ENCODE data around the gene NR1D2. TPM values are rescaled to one million over a fixed set of nuclear protein-coding genes. Genes with fewer than 3 reads are reported as not detected.
"Not testable (repeated sequence)": the region's sequence is repeated elsewhere in the genome, so short reads cannot be mapped to it uniquely, and the experiment has no call there.

NR1D2 gene
- total RNA-seq = 1 to 10 TPM; 3.8 to 4.1 TPM

GRCh38 chr3:23944861-23945662 lies at the start of gene NR1D2:
Gene NR1D2 (plus strand): TSS chr3:23945286. CDS start chr3:23945579, 293 bp downstream.
- DNase-seq = peak; percentile 82
- H3K36me3 Mint-ChIP-seq = peaks cover 3% of the 10 kb centered on the region
- H3K27ac Mint-ChIP-seq = peak within 1 kb of the TSS; percentile 84
- peaks cover 28% of the 10 kb centered on the region for H3K27me3 Mint-ChIP-seq
- no peaks in the 10 kb centered on the region for H3K9me3 Mint-ChIP-seq (ENCODE audit: low read depth)
- CTCF ChIA-PET = interaction anchor here (1.4 kb wide), 1 partner anchor 55 kb away, joined by 3 read pairs; no protein-coding TSS in a partner anchor
- H3K4me3 Mint-ChIP-seq = peak within 1 kb of the TSS; percentile 80
- ATAC-seq = peak; percentile 61
- H3K4me1 Mint-ChIP-seq = peaks cover 23% of the 10 kb centered on the region

- CTCF ChIA-PET = no interaction called here
- DNase-seq = no peak
- H3K27me3 Mint-ChIP-seq = no peaks in the 10 kb centered on the region
- no peak overlapping the region for H3K4me3 Mint-ChIP-seq
- no peaks in the 10 kb centered on the region for H3K4me1 Mint-ChIP-seq
- no peak overlapping the region for H3K27ac Mint-ChIP-seq
- H3K36me3 Mint-ChIP-seq = peaks cover 27% of the 10 kb centered on the region
- ATAC-seq = no peak
- H3K9me3 Mint-ChIP-seq (ENCODE audit: low read depth) = no peaks in the 10 kb centered on the region
Measured at GRCh38 chr3:23900744-23901143, 44.3 kb upstream of the NR1D2 start.

GRCh38 chr3:23904545-23904944 lies 40.5 kb upstream of the NR1D2 start:
- CTCF ChIA-PET = interaction anchor here (1.4 kb wide), 1 partner anchor 11 kb away, joined by 4 read pairs; no protein-coding TSS in a partner anchor
- H3K36me3 Mint-ChIP-seq = peaks cover 12% of the 10 kb centered on the region
- no peaks in the 10 kb centered on the region for H3K9me3 Mint-ChIP-seq (ENCODE audit: low read depth)
- no peak for ATAC-seq
- no peak overlapping the region for H3K4me3 Mint-ChIP-seq
- H3K27me3 Mint-ChIP-seq = no peaks in the 10 kb centered on the region
- DNase-seq = no peak
- no peak overlapping the region for H3K27ac Mint-ChIP-seq
- no peaks in the 10 kb centered on the region for H3K4me1 Mint-ChIP-seq

- DNase-seq (no peak), ATAC-seq (no peak)
- H3K27me3 Mint-ChIP-seq = no peaks in the 10 kb centered on the region
- H3K36me3 Mint-ChIP-seq = peaks cover 6% of the 10 kb centered on the region
- CTCF ChIA-PET = no interaction called here
- H3K4me3 Mint-ChIP-seq = no peak overlapping the region
- H3K9me3 Mint-ChIP-seq (ENCODE audit: low read depth) = no peaks in the 10 kb centered on the region
- no peak overlapping the region for H3K27ac Mint-ChIP-seq
- peaks cover 3% of the 10 kb centered on the region for H3K4me1 Mint-ChIP-seq
Measured at GRCh38 chr3:23909341-23909740, 35.7 kb upstream of the NR1D2 start.

- DNase-seq (no peak), ATAC-seq (no peak)
- Mint-ChIP-seq H3K4me1 (peaks cover 15% of the 10 kb centered on the region), H3K4me3 (no peak overlapping the region), H3K9me3 (ENCODE audit: low read depth) (no peaks in the 10 kb centered on the region), H3K27ac (no peak overlapping the region), H3K36me3 (peaks cover 10% of the 10 kb centered on the region), H3K27me3 (no peaks in the 10 kb centered on the region)
- CTCF ChIA-PET = no interaction called here
Measured at GRCh38 chr3:23911397-23911796, 33.7 kb upstream of the NR1D2 start.

DNA sequence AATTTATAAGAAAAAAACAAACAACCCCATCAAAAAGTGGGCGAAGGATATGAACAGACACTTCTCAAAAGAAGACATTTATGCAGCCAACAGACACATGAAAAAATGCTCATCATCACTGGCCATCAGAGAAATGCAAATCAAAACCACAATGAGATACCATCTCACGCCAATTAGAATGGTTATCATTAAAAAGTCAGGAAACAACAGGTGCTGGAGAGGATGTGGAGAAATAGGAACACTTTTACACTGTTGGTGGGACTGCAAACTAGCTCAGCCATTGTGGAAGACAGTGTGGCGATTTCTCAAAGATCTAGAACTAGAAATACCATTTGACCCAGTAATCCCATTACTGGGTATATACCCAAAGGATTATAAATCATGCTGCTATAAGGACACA lies 32.8 kb upstream of the NR1D2 start:
- H3K9me3 Mint-ChIP-seq (ENCODE audit: low read depth); CTCF ChIA-PET; H3K27ac Mint-ChIP-seq; H3K27me3 Mint-ChIP-seq; H3K4me3 Mint-ChIP-seq; ATAC-seq; DNase-seq: not testable (repeated sequence)
- peaks cover 14% of the 10 kb centered on the region for H3K36me3 Mint-ChIP-seq
- peaks cover 15% of the 10 kb centered on the region for H3K4me1 Mint-ChIP-seq

DNA sequence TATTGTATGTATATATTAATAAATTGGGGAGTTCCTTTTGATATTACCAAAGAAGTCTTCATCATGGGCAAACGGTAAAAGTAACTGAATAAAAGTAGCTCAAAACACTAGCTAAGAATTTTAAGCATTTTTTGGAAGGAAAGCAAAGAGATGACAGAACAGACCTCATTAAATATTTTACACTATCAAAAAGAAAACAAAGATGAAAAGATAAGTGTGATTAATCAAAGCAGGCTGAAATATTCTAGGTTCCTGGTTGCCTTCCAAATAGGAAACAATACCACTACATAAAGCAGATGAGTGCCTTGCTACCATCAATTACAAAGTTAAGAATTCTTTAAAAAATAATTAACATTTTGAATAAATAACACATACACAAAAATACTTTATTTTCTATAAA lies 31.9 kb upstream of the NR1D2 start:
- DNase-seq = no peak
- no peaks in the 10 kb centered on the region for H3K9me3 Mint-ChIP-seq (ENCODE audit: low read depth)
- ATAC-seq = no peak
- H3K4me1 Mint-ChIP-seq = peaks cover 19% of the 10 kb centered on the region
- H3K27ac Mint-ChIP-seq = no peak overlapping the region
- no peak overlapping the region for H3K4me3 Mint-ChIP-seq
- H3K27me3 Mint-ChIP-seq = no peaks in the 10 kb centered on the region
- H3K36me3 Mint-ChIP-seq = peaks cover 22% of the 10 kb centered on the region
- CTCF ChIA-PET = no interaction called here

GRCh38 chr3:23913873-23914743 lies 31.0 kb upstream of the NR1D2 start:
- no peaks in the 10 kb centered on the region for H3K9me3 Mint-ChIP-seq (ENCODE audit: low read depth)
- no peak overlapping the region for H3K4me3 Mint-ChIP-seq
- H3K27ac Mint-ChIP-seq = no peak overlapping the region
- DNase-seq (no peak), ATAC-seq (no peak)
- peaks cover 27% of the 10 kb centered on the region for H3K4me1 Mint-ChIP-seq
- H3K27me3 Mint-ChIP-seq = no peaks in the 10 kb centered on the region
- H3K36me3 Mint-ChIP-seq = peaks cover 32% of the 10 kb centered on the region
- CTCF ChIA-PET = no interaction called here

- peaks cover 41% of the 10 kb centered on the region for H3K4me1 Mint-ChIP-seq
- H3K27me3 Mint-ChIP-seq = no peaks in the 10 kb centered on the region
- no peaks in the 10 kb centered on the region for H3K9me3 Mint-ChIP-seq (ENCODE audit: low read depth)
- H3K36me3 Mint-ChIP-seq = peaks cover 40% of the 10 kb centered on the region
- peak overlapping the region; percentile 6 for H3K27ac Mint-ChIP-seq
- peak overlapping the region; percentile 99 for H3K4me3 Mint-ChIP-seq
- DNase-seq (no peak), ATAC-seq (no peak)
- CTCF ChIA-PET = interaction anchor here (2.2 kb wide), 1 partner anchor 35 kb away, joined by 9 read pairs; no protein-coding TSS in a partner anchor
Measured at GRCh38 chr3:23915537-23916108, 29.5 kb upstream of the NR1D2 start.

DNA sequence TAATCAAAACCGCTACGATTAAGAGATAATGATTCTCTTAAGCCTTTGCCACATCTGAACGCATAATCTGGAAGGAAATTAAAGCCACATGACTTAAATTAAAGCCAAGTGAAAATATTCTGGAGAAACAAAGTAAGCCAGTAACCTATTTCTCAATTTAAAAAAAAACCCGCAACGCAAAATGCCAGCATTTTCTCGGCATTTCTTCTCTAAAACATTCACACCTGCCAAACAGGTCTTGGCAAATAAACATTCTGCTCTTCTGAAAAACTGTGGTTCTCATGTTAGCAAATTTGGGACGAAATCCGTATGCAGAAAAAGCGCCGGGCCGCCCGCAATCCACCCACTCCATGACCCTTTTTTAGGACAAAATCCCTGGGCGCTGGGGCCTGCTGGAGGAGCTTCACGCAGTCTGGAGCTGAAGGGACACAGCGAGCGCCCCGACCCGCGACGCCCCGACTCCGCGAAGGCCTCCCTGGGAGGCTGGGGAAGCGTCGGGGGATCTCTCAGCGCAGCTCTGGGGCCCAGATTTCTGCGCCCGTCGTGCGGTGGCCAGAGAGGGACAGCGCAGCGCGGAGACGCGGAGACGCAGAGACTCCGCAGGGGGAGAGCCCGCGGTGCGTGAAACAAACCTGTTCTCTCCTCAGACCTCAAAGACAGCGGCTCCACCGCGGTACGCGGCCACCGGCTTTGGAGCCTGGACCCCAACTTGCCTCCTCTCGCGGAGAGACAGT lies 28.8 kb upstream of the NR1D2 start:
- Mint-ChIP-seq H3K27ac (peak overlapping the region; percentile 95), H3K27me3 (no peaks in the 10 kb centered on the region), H3K9me3 (ENCODE audit: low read depth) (no peaks in the 10 kb centered on the region), H3K4me1 (peaks cover 41% of the 10 kb centered on the region), H3K36me3 (peaks cover 45% of the 10 kb centered on the region), H3K4me3 (peak overlapping the region; percentile 99)
- CTCF ChIA-PET = interaction anchor here (1.1 to 2.5 kb wide), 6 partner anchors 9 to 39 kb away, joined by 3 to 10 read pairs (median 4); no protein-coding TSS in a partner anchor
- ATAC-seq = peak; percentile 50
- no peak for DNase-seq

GRCh38 chr3:23916886-23917678 lies 28.0 kb upstream of the NR1D2 start, which contains the start of the genes NKIRAS1 and RPL15:
Gene NKIRAS1 (minus strand): TSS chr3:23916990. CDS start chr3:23910904, 6,086 bp downstream.
Gene RPL15 (plus strand): TSS chr3:23917132. CDS start chr3:23917860, 728 bp downstream.
- H3K36me3 Mint-ChIP-seq = peaks cover 47% of the 10 kb centered on the region
- CTCF ChIA-PET = interaction anchor here (1.0 to 2.5 kb wide), 7 partner anchors 8 to 79 kb away, joined by 3 to 10 read pairs (median 4); no protein-coding TSS in a partner anchor
- no peaks in the 10 kb centered on the region for H3K9me3 Mint-ChIP-seq (ENCODE audit: low read depth)
- H3K4me1 Mint-ChIP-seq = peaks cover 41% of the 10 kb centered on the region
- DNase-seq (peak; percentile 98), ATAC-seq (peak; percentile 93)
- H3K4me3 Mint-ChIP-seq = peak within 1 kb of the TSS; percentile 99
- no peaks in the 10 kb centered on the region for H3K27me3 Mint-ChIP-seq
- H3K27ac Mint-ChIP-seq = peak within 1 kb of the TSS; percentile 95
